Measurements from ENCODE around the gene SERPINB8. TPM values are rescaled to one million over a fixed set of nuclear protein-coding genes. Genes with fewer than 3 reads are reported as not detected.

The SERPINB8 gene
- total and polyA plus RNA-seq, 9 of the 15 experiments (the other 6 are each of a cell fraction or from before 2014, with no cell fraction given), result 0.05 to 0.19 (median 0.09) TPM

GRCh38 chr18:63947051-63947790, 22.7 kb upstream of the SERPINB8 start:
- CTCF ChIA-PET (ENCODE audit: low intra/inter-chr PET ratio), result no interaction called here
- Histone ChIP-seq H3K27me3 (ENCODE audit: control insufficient read depth in 2 of 2, insufficient read depth in 2 of 2, low read length in 2 of 2) (no peaks in the 10 kb centered on the region), H2AFZ (ENCODE audit: low read depth, low read length) (no peak overlapping the region), H3K79me2 (ENCODE audit: control insufficient read depth, insufficient read depth, low read length) (no peaks in the 10 kb centered on the region), H3K4me3 (no peak overlapping the region), H3K4me1 (replicated peaks in 1 of 2; ENCODE audit: control insufficient read depth in 2 of 2, insufficient read depth in 2 of 2, low read length in 2 of 2) (peaks cover 0 to 7% of the 10 kb centered on the region in 2 experiments; a peak in 2 of 5 replicates), H3K9me3 (replicated peaks; ENCODE audit: control insufficient read depth, insufficient read depth, low read depth, low read length) (no peaks in the 10 kb centered on the region), H4K20me1 (replicated peaks; ENCODE audit: control insufficient read depth, insufficient read depth, low read length) (no peaks in the 10 kb centered on the region), H3K36me3 (ENCODE audit: control insufficient read depth, insufficient read depth, low read length) (no peaks in the 10 kb centered on the region), H3K27ac (ENCODE audit: extremely low read depth, low read depth, low read length) (no peak overlapping the region), H3K9me1 (ENCODE audit: control insufficient read depth, insufficient read depth, low read length) (no peaks in the 10 kb centered on the region), H3K9ac (ENCODE audit: insufficient read depth in 1 of 2, low read depth in 2 of 2, low read length in 2 of 2) (no peak overlapping the region), H3K4me2 (ENCODE audit: insufficient read depth, low read length) (no peak overlapping the region)
- TF ChIP-seq CTBP1 (IDR thresholded peaks at IDR 0.05; ENCODE audit: borderline replicate concordance) (no peak), ZZZ3 (IDR thresholded peaks at IDR 0.05) (no peak), ZNF507 (tag; conservative IDR thresholded peaks at IDR 0.05) (no peak), CHAMP1 (IDR thresholded peaks at IDR 0.05) (no peak)
- TF ChIP-seq, protein P1, sequence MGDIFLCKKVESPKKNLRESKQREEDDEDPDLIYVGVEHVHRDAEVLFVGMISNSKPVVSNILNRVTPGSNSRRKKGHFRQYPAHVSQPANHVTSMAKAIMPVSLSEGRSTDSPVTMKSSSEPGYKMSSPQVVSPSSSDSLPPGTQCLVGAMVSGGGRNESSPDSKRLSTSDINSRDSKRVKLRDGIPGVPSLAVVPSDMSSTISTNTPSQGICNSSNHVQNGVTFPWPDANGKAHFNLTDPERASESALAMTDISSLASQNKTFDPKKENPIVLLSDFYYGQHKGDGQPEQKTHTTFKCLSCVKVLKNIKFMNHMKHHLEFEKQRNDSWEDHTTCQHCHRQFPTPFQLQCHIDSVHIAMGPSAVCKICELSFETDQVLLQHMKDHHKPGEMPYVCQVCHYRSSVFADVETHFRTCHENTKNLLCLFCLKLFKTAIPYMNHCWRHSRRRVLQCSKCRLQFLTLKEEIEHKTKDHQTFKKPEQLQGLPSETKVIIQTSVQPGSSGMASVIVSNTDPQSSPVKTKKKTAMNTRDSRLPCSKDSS (IDR thresholded peaks at IDR 0.05; ENCODE audit: low read depth, partially characterized antibody), result no peak
- no peak for ATAC-seq
- no peak for DNase-seq (ENCODE audit: extremely low read depth in 1 of 4, low spot score in 3 of 4)
- POLR2A ChIA-PET, result no interaction called here
- no TSS peak for BruUV-seq (replicated peaks)
- intact Hi-C loops (cut with micrococcal nuclease), result no loop called here
- in situ Hi-C loops (cut with MboI), result no loop called here
- no peak for FAIRE-seq
- 0% methylated on average over 3 of the region's 3 CpGs for WGBS (ENCODE audit: insufficient coverage, low coverage, missing lambda C conversion rate)
